ENCODE measurements around the gene RND3.

The RND3 gene

DNA sequence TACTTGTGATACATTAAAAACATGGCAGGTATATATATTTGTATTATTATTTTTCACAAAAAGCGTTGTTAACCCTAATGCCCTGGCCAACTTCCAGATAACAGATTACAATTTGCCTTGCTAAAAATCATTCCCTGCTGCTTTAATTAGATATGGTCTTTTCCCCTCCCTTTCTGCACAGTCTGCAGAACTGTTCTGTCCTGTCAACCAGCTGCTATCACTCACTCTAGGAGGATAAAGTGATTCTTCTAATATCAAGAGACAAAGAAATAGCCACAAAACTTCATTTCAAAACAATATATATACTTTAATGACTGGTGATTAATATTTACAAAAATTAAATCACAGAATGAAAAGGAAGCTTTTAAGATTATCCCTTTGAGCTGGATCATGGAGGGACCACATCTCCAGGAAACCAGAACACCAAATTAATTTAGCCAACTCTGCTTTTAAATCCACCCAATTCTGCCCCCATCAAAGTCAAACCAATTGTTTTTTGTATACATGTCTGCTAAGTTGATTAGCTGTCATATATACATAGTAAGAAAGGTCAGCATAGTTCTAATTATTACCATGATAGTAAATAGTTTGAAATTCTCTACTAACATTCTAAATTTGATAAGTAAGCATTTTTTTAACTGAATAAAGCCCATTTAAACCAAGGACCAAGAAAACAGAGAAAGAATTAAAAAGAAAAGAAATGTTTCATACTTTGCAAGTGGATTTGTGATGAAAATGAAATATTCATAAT, 55.7 kb downstream of the RND3 start:
- DNase-seq = no peak

DNA sequence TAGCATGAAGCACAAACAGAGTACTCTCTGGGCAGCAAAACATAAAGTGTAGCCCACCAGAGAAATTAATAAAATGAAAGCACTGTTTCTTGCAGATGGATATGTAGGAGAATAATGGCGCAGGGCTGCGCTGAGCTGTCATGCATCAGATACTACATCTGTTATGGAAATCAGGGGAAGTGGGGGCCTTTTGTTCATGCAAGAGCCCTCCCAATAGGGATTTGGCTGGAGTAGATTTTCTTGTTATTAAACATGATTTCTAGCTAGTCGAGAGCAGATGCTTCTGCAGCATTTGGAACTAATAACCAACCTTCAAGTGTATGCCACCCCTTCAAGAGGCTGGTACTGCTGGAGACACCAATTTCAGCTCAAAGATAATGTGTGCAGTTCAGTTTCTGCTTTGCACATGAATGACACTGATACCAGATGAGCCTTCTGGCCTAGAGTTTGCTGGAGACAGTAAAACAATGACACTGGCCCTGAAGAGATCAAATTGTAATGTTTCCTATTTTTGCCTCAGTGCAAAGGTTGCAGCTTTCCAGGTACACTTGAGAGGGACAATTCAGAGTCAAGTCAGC, 58.0 kb downstream of the RND3 start:
- DNase-seq = no peak

GRCh38 chr2:150428641-150429040, 58.8 kb downstream of the RND3 start:
- DNase-seq = no peak

- no peak for DNase-seq
These were observed 60.2 kb downstream of the RND3 start for GRCh38 chr2:150427298-150427697.

DNA sequence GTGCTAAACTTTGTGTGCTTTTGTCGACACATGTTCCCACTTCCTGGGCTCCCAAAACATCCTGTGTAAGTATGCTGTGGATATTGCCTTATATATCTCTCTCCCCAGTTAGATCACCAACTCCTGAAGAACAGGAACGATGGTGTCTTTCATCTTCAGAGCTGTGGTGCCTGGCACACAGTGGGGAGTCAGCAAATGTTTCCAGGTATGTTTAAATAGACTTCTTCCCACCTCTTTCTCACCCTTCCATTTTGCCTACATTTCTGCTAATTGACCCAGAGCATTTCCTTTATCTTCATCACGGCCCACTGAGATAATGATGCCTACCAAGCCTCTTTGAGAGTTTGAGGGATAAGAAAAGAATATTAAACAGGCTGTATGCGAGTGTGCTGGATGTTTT, 60.7 kb downstream of the RND3 start:
- no peak for DNase-seq

DNA sequence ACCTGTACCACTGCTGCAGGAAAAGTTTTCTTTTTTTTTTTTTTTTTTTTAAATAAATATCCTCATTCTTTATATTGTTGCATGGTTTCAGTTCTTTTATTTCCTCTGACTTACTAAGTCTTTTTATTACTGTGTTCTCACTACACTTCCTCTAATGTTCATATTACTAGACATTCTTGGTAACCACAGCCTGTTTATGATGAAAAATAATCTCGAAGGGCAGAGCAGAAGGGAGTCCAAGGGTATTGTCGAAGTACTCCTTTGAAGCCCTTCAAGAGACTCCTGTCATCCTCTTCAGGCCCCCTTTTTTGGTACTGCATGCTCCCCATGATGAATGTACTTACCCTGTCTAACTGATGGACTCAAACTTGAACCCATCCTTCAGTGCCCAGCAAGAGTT, 61.2 kb downstream of the RND3 start:
- no peak for DNase-seq

DNA sequence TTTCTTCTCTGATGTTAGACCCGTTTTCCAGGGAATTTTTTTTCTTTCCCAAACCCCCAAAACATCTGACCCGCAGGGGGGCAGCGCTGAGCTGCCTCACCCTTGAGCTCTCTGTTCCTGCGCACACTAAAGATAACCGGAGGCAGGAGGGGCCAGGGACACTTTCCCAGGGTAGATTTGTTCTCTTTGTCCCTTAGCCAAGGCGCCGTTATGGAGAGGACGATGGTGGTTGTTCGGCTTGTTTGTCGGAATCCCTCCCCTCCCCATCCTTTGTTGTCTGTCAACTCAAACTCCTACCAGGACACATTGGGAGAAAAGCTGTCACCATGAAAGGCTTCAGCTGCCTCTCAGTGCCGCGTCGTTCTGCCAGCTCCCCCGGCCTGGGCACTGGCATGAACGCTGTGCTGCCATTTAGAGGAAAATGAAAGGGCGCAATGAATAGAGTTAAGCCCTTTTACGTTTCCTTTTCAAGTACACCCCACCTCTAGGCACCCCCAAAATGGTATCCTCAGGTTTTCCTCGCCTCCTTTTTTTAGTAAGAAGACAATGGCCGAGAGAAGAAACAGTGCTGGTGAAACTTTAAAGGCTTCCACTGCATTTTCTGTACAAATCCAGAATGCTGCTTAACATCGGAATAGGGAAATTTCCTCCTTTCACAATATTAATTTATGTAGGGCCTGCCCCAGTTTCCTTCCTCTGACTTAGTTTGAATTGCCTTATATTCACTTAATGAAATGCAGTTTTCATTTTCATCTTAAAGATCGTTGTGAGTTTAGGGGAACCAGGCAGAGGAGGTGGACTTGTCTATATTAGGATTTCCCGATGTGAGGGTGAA, 62.1 kb downstream of the RND3 start:
- DNase-seq = no peak

GRCh38 chr2:150424406-150424805, 63.1 kb downstream of the RND3 start:
- no peak for DNase-seq

DNA sequence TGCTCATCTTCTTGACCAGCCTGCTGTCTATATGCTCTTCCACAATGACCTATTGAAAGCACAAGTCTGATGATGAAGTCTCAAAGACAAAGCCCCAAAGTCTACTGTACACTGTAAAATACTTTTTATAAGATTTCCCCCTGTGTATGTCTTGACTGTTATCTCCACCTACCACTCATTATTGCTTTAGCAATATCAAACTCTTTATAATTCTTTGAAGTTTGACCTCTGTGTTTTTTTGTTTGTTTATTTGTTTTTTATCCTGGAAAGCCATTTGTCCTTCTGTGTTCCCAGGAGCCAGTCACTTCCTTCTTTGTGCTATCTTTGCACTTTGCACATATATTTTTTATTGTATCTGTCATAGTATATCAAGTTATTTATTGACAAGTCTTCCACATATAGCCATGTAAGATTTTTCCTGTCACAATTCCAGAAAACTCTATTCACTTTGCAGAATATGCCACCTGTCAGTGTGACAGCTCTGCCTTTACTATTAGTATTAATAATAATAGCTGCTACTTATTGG, 66.3 kb downstream of the RND3 start:
- DNase-seq = no peak

GRCh38 chr2:150418916-150419315, 68.6 kb downstream of the RND3 start:
- no peak for DNase-seq

Measured in stimulated activated CD4-positive, alpha-beta T cell treated with anti-CD3 and anti-CD28 coated beads, Interleukin-12 subunit alpha, Interleukin-12 subunit beta, amount 100 ng/mL, for 4 hours (primary cell).